ENCODE data around the gene TSPAN9. TPM values are rescaled to one million over a fixed set of nuclear protein-coding genes. Genes with fewer than 3 reads are reported as not detected.

TSPAN9 gene
- total and polyA plus RNA-seq, 9 of the 15 experiments (the other 6 are each of a cell fraction or from before 2014, with no cell fraction given): 0.23 to 2.1 (median 0.60) TPM; not detected in 2

GRCh38 chr12:3310271-3311026 is 233.3 kb downstream of the TSPAN9 start:
- Histone ChIP-seq H3K27me3 (ENCODE audit: control insufficient read depth in 2 of 2, insufficient read depth in 2 of 2, low read length in 2 of 2) (peaks cover 0 to 30% of the 10 kb centered on the region in 2 experiments; a peak in 2 of 5 replicates), H3K4me2 (ENCODE audit: insufficient read depth, low read length) (no peak overlapping the region), H3K4me3 (no peak overlapping the region), H3K27ac (ENCODE audit: extremely low read depth, low read depth, low read length) (no peak overlapping the region), H3K36me3 (ENCODE audit: control insufficient read depth, insufficient read depth, low read length) (no peaks in the 10 kb centered on the region), H3K9ac (ENCODE audit: insufficient read depth in 1 of 2, low read depth in 2 of 2, low read length in 2 of 2) (no peak overlapping the region), H2AFZ (ENCODE audit: low read depth, low read length) (no peak overlapping the region), H3K9me3 (replicated peaks; ENCODE audit: control insufficient read depth, insufficient read depth, low read depth, low read length) (no peaks in the 10 kb centered on the region), H3K9me1 (ENCODE audit: control insufficient read depth, insufficient read depth, low read length) (no peaks in the 10 kb centered on the region), H3K4me1 (replicated peaks in 1 of 2; ENCODE audit: control insufficient read depth in 2 of 2, insufficient read depth in 2 of 2, low read length in 2 of 2) (no peaks in the 10 kb centered on the region), H3K79me2 (ENCODE audit: control insufficient read depth, insufficient read depth, low read length) (no peaks in the 10 kb centered on the region), H4K20me1 (replicated peaks; ENCODE audit: control insufficient read depth, insufficient read depth, low read length) (0 out of 2 replicates have a peak, but pooled peaks cover 8% of the 10 kb centered on the region)
- ATAC-seq: no peak
- intact Hi-C loops (cut with micrococcal nuclease) (no loop called here), in situ Hi-C loops (cut with MboI) (no loop called here)
- WGBS (ENCODE audit: insufficient coverage, low coverage, missing lambda C conversion rate): 1% methylated on average over 6 of the region's 18 CpGs
- POLR2A ChIA-PET: no interaction called here
- FAIRE-seq: no peak
- CTCF ChIA-PET (ENCODE audit: low intra/inter-chr PET ratio): no interaction called here
- no TSS peak for BruUV-seq (replicated peaks)
- no peak for DNase-seq (ENCODE audit: extremely low read depth in 1 of 4, low spot score in 3 of 4)
- TF ChIP-seq ZNF280B (CRISPR knock-in tag; IDR thresholded peaks at IDR 0.05) (no peak), BRF2 (IDR thresholded peaks at IDR 0.05; ENCODE audit: borderline replicate concordance, insufficient read depth, insufficient read length) (no peak), SIX5 (IDR thresholded peaks at IDR 0.05; ENCODE audit: borderline replicate concordance in 1 of 2, insufficient read depth in 1 of 2, low read depth in 1 of 2, low read length in 2 of 2) (no peak), ZNF3 (CRISPR knock-in tag; IDR thresholded peaks at IDR 0.05) (no peak), ZNF699 (CRISPR knock-in tag; IDR thresholded peaks at IDR 0.05; ENCODE audit: insufficient replicate concordance) (no peak), ZNF785 (CRISPR knock-in tag; IDR thresholded peaks at IDR 0.05) (no peak), TAF15 (IDR thresholded peaks at IDR 0.05; ENCODE audit: low read depth, low read length) (no peak), CTBP1 (IDR thresholded peaks at IDR 0.05; ENCODE audit: borderline replicate concordance) (no peak), AFF4 (CRISPR knock-in tag; IDR thresholded peaks at IDR 0.05) (no peak), FOSL1 (tag; conservative IDR thresholded peaks at IDR 0.05) (no peak), HDAC3 (IDR thresholded peaks at IDR 0.05; ENCODE audit: borderline replicate concordance, partially characterized antibody) (no peak), SP2 (IDR thresholded peaks at IDR 0.05; ENCODE audit: extremely low read depth, low read depth, low read length, poor library complexity, severe bottlenecking) (no peak), ZFP36 (IDR thresholded peaks at IDR 0.05; ENCODE audit: low read depth, low read length, partially characterized antibody) (no peak), MCM5 (IDR thresholded peaks at IDR 0.05; ENCODE audit: low read depth) (no peak), ZNF124 (CRISPR knock-in tag; IDR thresholded peaks at IDR 0.05) (no peak), SRSF1 (IDR thresholded peaks at IDR 0.05; ENCODE audit: low read depth, low read length) (no peak)

Measured in K562 (cell line).